GM12878 (cell line): ENCODE results near the gene C4orf36. TPM values are rescaled to one million over a fixed set of nuclear protein-coding genes. Genes with fewer than 3 reads are reported as not detected.
A peak's percentile ranks its signal among the peaks of the same experiment; 100 is the strongest.

Experiments used
- ATAC-seq: fragments of 200-7000 bp; cut with Tn5 transposase; 3 replicates; pipeline ENCODE4 v1.9.1; 2020; ENCODE audit warnings: mild to moderate bottlenecking, moderate library complexity
- BruUV-seq: library from RNA; stranded (reverse); fragments of 400-500 nt; replicated peaks from 2 replicates; lab custom pipeline; 2021; lab: Mats Ljungman, UMichigan
- CTCF ChIA-PET: fragments of 300-600 bp; sonication (Branson Sonifier 250); formaldehyde crosslinking; extraction: SDS; loops from one replicate; lab custom pipeline; 2021; ENCODE audit warnings: inconsistent platforms; lab: Yijun Ruan, JAX
- POLR2A ChIA-PET: fragments of 350-600 bp; formaldehyde crosslinking; extraction: SDS; loops from one replicate; lab custom pipeline; 2021; ENCODE audit warnings: inconsistent platforms; lab: Charles Lee
- RAD21 ChIA-PET: fragments of 300-600 bp; sonication (Branson Sonifier 250); formaldehyde crosslinking; loops from one replicate; lab custom pipeline; 2023; ENCODE audit warnings: antibody characterized with exemption; ENCODE audit not compliant: unreplicated experiment; lab: Charles Lee
- SMC1A ChIA-PET: fragments of 300-600 bp; sonication (Branson Sonifier 250); formaldehyde crosslinking; loops from one replicate; lab custom pipeline; 2023; ENCODE audit not compliant: unreplicated experiment, uncharacterized antibody; lab: Charles Lee
- DNase-seq: peaks from one replicate; pipeline ENCODE4 v3.0.0-alpha.2; 2011; ENCODE audit warnings: low read depth, low spot score
- FAIRE-seq: peaks from 3 replicates; lab custom pipeline; 2011; peaks lifted over from hg19 to GRCh38; lab: Jason Lieb, UNC
- H2AFZ ChIP-seq: 2 replicates; pipeline ENCODE4 v1.6.0; 2011; ENCODE audit warnings: low read depth, low read length, control low read depth; ENCODE audit not compliant: control insufficient read depth
- H3K27ac ChIP-seq: 2 replicates; pipeline ENCODE4 v1.5.1; 2011; ENCODE audit warnings: control low read depth; ENCODE audit not compliant: control insufficient read depth, insufficient read depth
- H3K27me3 ChIP-seq, 2 experiments: replicated peaks in 1 of 2; 2 replicates each; pipeline versions ENCODE4 v1.6.0 to v1.6.1; 2011; ENCODE audit warnings: low read length in 1 of 2; ENCODE audit not compliant: control insufficient read depth in 2 of 2, insufficient read depth in 2 of 2
- H3K36me3 ChIP-seq, 2 experiments: 2 replicates each; pipeline ENCODE4 v1.5.1; 2011; ENCODE audit warnings: low read length in 1 of 2; ENCODE audit not compliant: control insufficient read depth in 2 of 2, insufficient read depth in 2 of 2
- H3K4me1 ChIP-seq: 2 replicates; pipeline ENCODE4 v1.6.1; 2011; ENCODE audit warnings: mild to moderate bottlenecking, low read length, moderate library complexity, mixed read lengths; ENCODE audit not compliant: control insufficient read depth, insufficient read depth
- H3K4me2 ChIP-seq: 2 replicates; pipeline ENCODE4 v1.6.0; 2011; ENCODE audit warnings: control low read depth; ENCODE audit not compliant: control insufficient read depth, insufficient read depth
- H3K4me3 ChIP-seq: fragments of 200-600 bp; sonication (generic); 2 replicates; pipeline ENCODE4 v1.5.1; 2016
- H3K79me2 ChIP-seq: 2 replicates; pipeline ENCODE4 v1.6.0; 2011; ENCODE audit warnings: low read length; ENCODE audit not compliant: control insufficient read depth, insufficient read depth
- H3K9ac ChIP-seq: 2 replicates; pipeline ENCODE4 v1.8.0; 2011; ENCODE audit warnings: low read length, control low read depth, mixed read lengths; ENCODE audit not compliant: control insufficient read depth, insufficient read depth
- H3K9me3 ChIP-seq: replicated peaks from 3 replicates; pipeline ENCODE4 v1.5.1; 2011; ENCODE audit warnings: mild to moderate bottlenecking, low read length; ENCODE audit not compliant: control insufficient read depth, insufficient read depth
- H4K20me1 ChIP-seq: 2 replicates; pipeline ENCODE4 v1.6.0; 2011; ENCODE audit not compliant: control insufficient read depth, insufficient read depth
- BCL11A ChIP-seq: IDR thresholded peaks from 2 replicates; pipeline ENCODE4 v1.6.1; 2011; ENCODE audit warnings: low read depth, low read length
- CREB1 ChIP-seq: IDR thresholded peaks from 2 replicates; pipeline ENCODE4 v1.6.1; 2012; ENCODE audit warnings: low read depth, mild to moderate bottlenecking, inconsistent platforms
- CREM ChIP-seq: IDR thresholded peaks from 2 replicates; pipeline ENCODE4 v1.6.1; 2014; ENCODE audit warnings: antibody characterized with exemption, low read depth
- FOXM1 ChIP-seq: IDR thresholded peaks from 2 replicates; pipeline ENCODE4 v1.6.1; 2012; ENCODE audit warnings: low read depth, mild to moderate bottlenecking, inconsistent platforms, low read length, moderate library complexity
- MEF2A ChIP-seq: IDR thresholded peaks from 2 replicates; pipeline ENCODE4 v1.6.1; 2011; ENCODE audit warnings: low read depth, mild to moderate bottlenecking, low read length, moderate library complexity; ENCODE audit not compliant: insufficient read depth
- MTA2 ChIP-seq: fragments of 450-650 bp; IDR thresholded peaks from 2 replicates; pipeline ENCODE4 v1.6.1; 2016; ENCODE audit warnings: low read depth, mild to moderate bottlenecking, moderate library complexity
- NR2C1 ChIP-seq: fragments of 450-650 bp; IDR thresholded peaks from 2 replicates; pipeline ENCODE4 v1.6.1; 2017; ENCODE audit warnings: antibody characterized with exemption, mild to moderate bottlenecking, moderate library complexity
- PML ChIP-seq: IDR thresholded peaks from 2 replicates; pipeline ENCODE4 v1.6.1; 2012; ENCODE audit warnings: low read length, inconsistent platforms
- RB1 ChIP-seq: fragments of 450-650 bp; formaldehyde crosslinking; IDR thresholded peaks from 2 replicates; pipeline ENCODE4 v1.6.1; 2017; ENCODE audit warnings: mild to moderate bottlenecking, borderline replicate concordance
- WGBS: methylation state at CpG from one replicate; pipeline ENCODE4 v1.1.6; 2016; ENCODE audit warnings: low lambda C conversion rate; ENCODE audit not compliant: insufficient replicate concordance, insufficient coverage; ENCODE audit errors: missing lambda C conversion rate; 5-methylcytosine and 5-hydroxymethylcytosine counted together
- in situ Hi-C: fragments of 300-500 bp; cut with MboI; formaldehyde crosslinking; loops from 9 replicates; pipeline ENCODE4 v1.14.3; 2018; ENCODE audit warnings: mixed read lengths
- intact Hi-C: fragments of 100-400 bp; cut with micrococcal nuclease; formaldehyde crosslinking; loops from one replicate; pipeline ENCODE4 v1.14.2; 2022; ENCODE audit not compliant: unreplicated experiment
- polyA plus RNA-seq, 11 experiments: library from polyadenylated mRNA; depleted of rRNA in 4 of 11; unstranded in 6 of 11; stranded (reverse) in 5 of 11; fragments of >200 nt; fragmentation: Nextera tagmentation in 4 of 11; fragmentation: Illumina TruSeq in 1 of 11; extraction: Ambion mirVana in 4 of 11; extraction: Trizol in 1 of 11; gene quantifications; 1 replicate in 1 of 11; 2 replicates in 10 of 11; pipeline versions ENCODE4 v1.2.1 to v1.2.3, GENCODE V29; 2011 to 2016; ENCODE audit warnings: inconsistent platforms in 2 of 11, missing spikeins in 2 of 11, low read depth in 1 of 11
- total RNA-seq, 4 experiments: library from RNA; depleted of rRNA in 3 of 4; stranded (reverse); fragments of >200 nt in 3 of 4; fragmentation: Illumina TruSeq in 1 of 4; extraction: Trizol in 1 of 4; gene quantifications; 2 replicates each; pipeline versions ENCODE4 v1.2.1 to v1.2.3, GENCODE V29; 2013 to 2021
- TF ChIP-seq, protein P1 (sequence below): fragments of 450-650 bp; IDR thresholded peaks from 2 replicates; pipeline ENCODE4 v1.6.1; 2017; ENCODE audit warnings: mild to moderate bottlenecking, low read depth, inconsistent platforms; ENCODE audit not compliant: poor library complexity, severe bottlenecking
- TF ChIP-seq, protein P2 (sequence below): fragments of 450-650 bp; IDR thresholded peaks from 2 replicates; pipeline ENCODE4 v1.6.1; 2018; ENCODE audit warnings: mild to moderate bottlenecking, low read depth, moderate library complexity; ENCODE audit not compliant: partially characterized antibody
- TF ChIP-seq, protein P3 (sequence below): fragments of 450-650 bp; IDR thresholded peaks from 2 replicates; pipeline ENCODE4 v1.6.1; 2016; ENCODE audit warnings: mild to moderate bottlenecking
- TF ChIP-seq, protein P4 (sequence below): fragments of 450-650 bp; IDR thresholded peaks from 2 replicates; pipeline ENCODE4 v1.6.1; 2018; ENCODE audit warnings: borderline replicate concordance, mild to moderate bottlenecking; ENCODE audit not compliant: partially characterized antibody

C4orf36 gene
- total and polyA plus RNA-seq, 10 of the 15 experiments (the other 5 are each of a cell fraction or from before 2014, with no cell fraction given), result 0.35 to 2.7 (median 1.3) TPM; not detected in 2

DNA sequence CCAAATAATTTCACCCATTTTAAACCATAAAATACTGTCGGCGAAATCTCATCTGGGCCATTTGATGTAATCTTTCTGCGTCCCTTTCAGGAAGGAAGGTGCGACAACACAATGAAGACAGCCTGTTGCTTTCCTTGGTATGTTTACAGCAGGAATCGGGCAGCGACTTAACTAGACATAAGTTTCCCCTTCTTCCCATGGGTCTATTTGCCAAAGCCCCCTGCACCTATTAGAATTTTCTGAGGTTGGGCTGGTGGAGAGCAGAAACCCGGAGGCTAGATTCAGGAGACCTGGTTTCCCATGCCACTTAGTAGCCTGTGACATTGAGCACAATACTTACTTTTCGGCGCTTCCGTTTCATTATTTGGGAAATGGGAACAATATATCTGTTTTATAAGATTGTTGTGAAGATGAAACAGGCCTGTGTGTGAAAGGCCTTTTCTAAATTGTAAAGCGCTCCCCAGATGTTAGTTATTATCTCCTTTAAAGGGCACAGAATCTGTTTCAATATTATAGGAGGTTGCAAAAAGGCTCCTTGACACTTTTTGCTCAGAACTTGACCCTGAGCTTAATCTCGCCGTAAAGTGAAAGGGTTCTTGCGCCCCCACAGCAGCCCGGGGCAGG, 42.0 kb upstream of the C4orf36 start:
- in situ Hi-C loops (no loop called here), intact Hi-C loops (loop anchor here (1.0 kb wide), 1 partner anchor 159 kb away; no protein-coding TSS in a partner anchor)
- no peaks in the 10 kb centered on the region for H4K20me1 ChIP-seq
- H3K4me1 ChIP-seq, result peaks cover 3% of the 10 kb centered on the region; the same call in 1 of the 2 replicates
- no peaks in the 10 kb centered on the region for H3K27me3 ChIP-seq
- H2AFZ ChIP-seq, result peak overlapping the region; percentile 92
- RAD21 ChIA-PET, result interaction anchor here (0.7 to 9.3 kb wide), 27 partner anchors 11 to 437 kb away, joined by 3 to 267 read pairs (median 4); no protein-coding TSS in a partner anchor
- WGBS, result 6% methylated on average over 15 of the region's 15 CpGs
- TSS peak; percentile 73 for BruUV-seq
- H3K27ac ChIP-seq, result peak overlapping the region; percentile 92
- SMC1A ChIA-PET, result interaction anchor here (0.6 to 13.7 kb wide), 16 partner anchors 11 to 157 kb away, joined by 3 to 268 read pairs (median 6); no protein-coding TSS in a partner anchor
- TF ChIP-seq CREM, result peak; percentile 71
- TF ChIP-seq, protein P1, sequence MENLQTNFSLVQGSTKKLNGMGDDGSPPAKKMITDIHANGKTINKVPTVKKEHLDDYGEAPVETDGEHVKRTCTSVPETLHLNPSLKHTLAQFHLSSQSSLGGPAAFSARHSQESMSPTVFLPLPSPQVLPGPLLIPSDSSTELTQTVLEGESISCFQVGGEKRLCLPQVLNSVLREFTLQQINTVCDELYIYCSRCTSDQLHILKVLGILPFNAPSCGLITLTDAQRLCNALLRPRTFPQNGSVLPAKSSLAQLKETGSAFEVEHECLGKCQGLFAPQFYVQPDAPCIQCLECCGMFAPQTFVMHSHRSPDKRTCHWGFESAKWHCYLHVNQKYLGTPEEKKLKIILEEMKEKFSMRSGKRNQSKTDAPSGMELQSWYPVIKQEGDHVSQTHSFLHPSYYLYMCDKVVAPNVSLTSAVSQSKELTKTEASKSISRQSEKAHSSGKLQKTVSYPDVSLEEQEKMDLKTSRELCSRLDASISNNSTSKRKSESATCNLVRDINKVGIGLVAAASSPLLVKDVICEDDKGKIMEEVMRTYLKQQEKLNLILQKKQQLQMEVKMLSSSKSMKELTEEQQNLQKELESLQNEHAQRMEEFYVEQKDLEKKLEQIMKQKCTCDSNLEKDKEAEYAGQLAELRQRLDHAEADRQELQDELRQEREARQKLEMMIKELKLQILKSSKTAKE, result no peak
- TF ChIP-seq, protein P2, sequence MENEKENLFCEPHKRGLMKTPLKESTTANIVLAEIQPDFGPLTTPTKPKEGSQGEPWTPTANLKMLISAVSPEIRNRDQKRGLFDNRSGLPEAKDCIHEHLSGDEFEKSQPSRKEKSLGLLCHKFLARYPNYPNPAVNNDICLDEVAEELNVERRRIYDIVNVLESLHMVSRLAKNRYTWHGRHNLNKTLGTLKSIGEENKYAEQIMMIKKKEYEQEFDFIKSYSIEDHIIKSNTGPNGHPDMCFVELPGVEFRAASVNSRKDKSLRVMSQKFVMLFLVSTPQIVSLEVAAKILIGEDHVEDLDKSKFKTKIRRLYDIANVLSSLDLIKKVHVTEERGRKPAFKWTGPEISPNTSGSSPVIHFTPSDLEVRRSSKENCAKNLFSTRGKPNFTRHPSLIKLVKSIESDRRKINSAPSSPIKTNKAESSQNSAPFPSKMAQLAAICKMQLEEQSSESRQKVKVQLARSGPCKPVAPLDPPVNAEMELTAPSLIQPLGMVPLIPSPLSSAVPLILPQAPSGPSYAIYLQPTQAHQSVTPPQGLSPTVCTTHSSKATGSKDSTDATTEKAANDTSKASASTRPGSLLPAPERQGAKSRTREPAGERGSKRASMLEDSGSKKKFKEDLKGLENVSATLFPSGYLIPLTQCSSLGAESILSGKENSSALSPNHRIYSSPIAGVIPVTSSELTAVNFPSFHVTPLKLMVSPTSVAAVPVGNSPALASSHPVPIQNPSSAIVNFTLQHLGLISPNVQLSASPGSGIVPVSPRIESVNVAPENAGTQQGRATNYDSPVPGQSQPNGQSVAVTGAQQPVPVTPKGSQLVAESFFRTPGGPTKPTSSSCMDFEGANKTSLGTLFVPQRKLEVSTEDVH, result no peak
- TF ChIP-seq BCL11A, result no peak
- 0 out of 2 replicates have a peak, but pooled peaks have one; percentile 53 for TF ChIP-seq PML
- TF ChIP-seq MTA2, result 0 out of 2 replicates have a peak, but pooled peaks have one; percentile 12
- TF ChIP-seq, protein P3, sequence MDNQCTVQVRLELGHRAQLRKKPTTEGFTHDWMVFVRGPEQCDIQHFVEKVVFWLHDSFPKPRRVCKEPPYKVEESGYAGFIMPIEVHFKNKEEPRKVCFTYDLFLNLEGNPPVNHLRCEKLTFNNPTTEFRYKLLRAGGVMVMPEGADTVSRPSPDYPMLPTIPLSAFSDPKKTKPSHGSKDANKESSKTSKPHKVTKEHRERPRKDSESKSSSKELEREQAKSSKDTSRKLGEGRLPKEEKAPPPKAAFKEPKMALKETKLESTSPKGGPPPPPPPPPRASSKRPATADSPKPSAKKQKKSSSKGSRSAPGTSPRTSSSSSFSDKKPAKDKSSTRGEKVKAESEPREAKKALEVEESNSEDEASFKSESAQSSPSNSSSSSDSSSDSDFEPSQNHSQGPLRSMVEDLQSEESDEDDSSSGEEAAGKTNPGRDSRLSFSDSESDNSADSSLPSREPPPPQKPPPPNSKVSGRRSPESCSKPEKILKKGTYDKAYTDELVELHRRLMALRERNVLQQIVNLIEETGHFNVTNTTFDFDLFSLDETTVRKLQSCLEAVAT, result no peak
- no peak for TF ChIP-seq MEF2A
- no peak for TF ChIP-seq RB1
- peak; percentile 76; the same call in 1 of the 2 replicates for TF ChIP-seq CREB1
- TF ChIP-seq FOXM1, result no peak
- TF ChIP-seq, protein P4, sequence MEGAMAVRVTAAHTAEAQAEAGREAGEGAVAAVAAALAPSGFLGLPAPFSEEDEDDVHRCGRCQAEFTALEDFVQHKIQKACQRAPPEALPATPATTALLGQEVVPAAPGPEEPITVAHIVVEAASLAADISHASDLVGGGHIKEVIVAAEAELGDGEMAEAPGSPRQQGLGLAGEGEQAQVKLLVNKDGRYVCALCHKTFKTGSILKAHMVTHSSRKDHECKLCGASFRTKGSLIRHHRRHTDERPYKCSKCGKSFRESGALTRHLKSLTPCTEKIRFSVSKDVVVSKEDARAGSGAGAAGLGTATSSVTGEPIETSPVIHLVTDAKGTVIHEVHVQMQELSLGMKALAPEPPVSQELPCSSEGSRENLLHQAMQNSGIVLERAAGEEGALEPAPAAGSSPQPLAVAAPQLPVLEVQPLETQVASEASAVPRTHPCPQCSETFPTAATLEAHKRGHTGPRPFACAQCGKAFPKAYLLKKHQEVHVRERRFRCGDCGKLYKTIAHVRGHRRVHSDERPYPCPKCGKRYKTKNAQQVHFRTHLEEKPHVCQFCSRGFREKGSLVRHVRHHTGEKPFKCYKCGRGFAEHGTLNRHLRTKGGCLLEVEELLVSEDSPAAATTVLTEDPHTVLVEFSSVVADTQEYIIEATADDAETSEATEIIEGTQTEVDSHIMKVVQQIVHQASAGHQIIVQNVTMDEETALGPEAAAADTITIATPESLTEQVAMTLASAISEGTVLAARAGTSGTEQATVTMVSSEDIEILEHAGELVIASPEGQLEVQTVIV, result peak; percentile 98
- TF ChIP-seq NR2C1, result peak; percentile 74
- CTCF ChIA-PET, result interaction anchor here (0.5 to 9.8 kb wide), 21 partner anchors 12 to 439 kb away, joined by 3 to 92 read pairs (median 4); no protein-coding TSS in a partner anchor
- H3K4me3 ChIP-seq, result peak overlapping the region; percentile 75
- no peak for ATAC-seq
- peaks cover 57% of the 10 kb centered on the region for H3K79me2 ChIP-seq
- no peak for FAIRE-seq
- peaks cover 0 to 2% of the 10 kb centered on the region in 2 experiments; a peak in 1 of 4 replicates for H3K36me3 ChIP-seq
- POLR2A ChIA-PET, result interaction anchor here (0.7 to 8.3 kb wide), 15 partner anchors 10 to 333 kb away, joined by 3 to 123 read pairs (median 8); no protein-coding TSS in a partner anchor
- H3K4me2 ChIP-seq, result peak overlapping the region; percentile 96
- H3K9me3 ChIP-seq, result no peaks in the 10 kb centered on the region; the same call in 2 of the 3 replicates
- DNase-seq, result no peak
- peak overlapping the region; percentile 89 for H3K9ac ChIP-seq
